ELR (cell line): ENCODE data around the gene SDK1.

Source experiments
- DNase-seq: peaks from one replicate; pipeline ENCODE4 v3.0.0-alpha.2; 2015; ENCODE audit warnings: low read depth

Gene SDK1

DNA sequence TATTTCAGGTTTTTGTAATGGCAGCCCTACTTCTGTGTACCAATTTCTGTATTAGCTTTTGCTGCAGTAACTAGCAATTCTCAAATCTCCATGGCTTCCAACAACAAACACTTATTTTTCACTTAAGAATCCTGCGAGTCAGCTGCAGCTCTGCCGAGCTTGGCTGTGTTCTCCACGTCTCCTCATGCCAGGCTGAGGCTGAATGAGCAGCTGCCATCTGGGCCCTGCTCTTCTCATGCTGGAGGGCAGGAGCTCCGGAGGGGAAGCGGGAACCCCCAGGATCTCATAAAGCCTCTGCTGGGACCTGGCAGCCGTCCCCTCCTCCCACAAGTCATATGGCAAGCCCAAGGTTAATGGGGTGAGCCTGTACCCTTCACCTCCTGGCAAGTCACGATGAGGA, 591.1 kb downstream of the SDK1 start:
- no peak for DNase-seq

DNA sequence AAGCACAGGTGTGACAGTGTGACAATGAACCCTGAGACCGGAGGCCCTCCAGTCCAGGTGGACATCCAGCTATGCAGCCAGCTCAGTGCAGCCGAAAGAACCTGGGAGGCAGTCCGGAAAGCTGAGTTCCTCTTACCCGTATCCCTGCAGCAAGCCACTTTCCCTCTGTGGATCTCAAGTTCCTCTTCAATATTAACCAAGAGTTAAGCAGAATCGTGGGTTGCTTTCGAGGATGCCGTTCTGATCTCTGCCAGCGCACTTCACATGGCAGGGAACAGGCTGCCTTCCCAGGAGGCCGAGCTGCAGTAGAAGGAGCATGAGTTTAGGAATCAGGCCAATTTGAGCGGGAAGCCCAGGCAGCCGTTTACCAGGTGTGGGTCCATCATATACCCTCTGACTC, 591.6 kb downstream of the SDK1 start:
- no peak for DNase-seq

DNA sequence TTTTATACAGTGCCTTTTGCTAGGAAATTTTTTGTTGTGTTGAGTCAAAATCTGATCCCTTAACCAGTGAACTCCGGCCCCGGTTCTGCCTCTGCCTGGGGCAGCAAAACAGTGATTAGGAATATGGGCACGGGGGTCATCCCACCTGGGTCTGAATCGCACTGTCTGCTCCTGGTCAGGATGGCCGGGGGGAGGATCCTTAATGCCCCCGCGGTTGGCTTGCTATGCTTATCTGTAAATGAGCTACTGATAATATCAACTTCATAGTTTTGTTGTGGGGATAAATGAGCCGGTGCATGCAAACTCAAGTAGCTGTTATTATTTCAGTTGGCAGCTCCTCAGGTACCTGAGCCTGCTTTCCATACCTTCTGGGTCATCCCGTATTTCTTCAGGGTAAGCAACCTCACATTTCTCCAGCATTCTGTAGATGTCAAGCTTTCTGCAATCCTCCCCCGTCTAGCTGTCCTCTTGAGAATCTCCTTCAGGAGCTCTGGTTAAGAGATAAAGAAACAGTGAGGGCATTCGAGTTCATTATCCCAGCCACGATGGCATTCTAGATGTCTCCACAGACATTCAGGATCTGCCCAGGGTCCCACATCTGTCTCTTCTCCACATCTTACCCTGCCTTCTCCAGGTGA, 592.2 kb downstream of the SDK1 start:
- DNase-seq: no peak

DNA sequence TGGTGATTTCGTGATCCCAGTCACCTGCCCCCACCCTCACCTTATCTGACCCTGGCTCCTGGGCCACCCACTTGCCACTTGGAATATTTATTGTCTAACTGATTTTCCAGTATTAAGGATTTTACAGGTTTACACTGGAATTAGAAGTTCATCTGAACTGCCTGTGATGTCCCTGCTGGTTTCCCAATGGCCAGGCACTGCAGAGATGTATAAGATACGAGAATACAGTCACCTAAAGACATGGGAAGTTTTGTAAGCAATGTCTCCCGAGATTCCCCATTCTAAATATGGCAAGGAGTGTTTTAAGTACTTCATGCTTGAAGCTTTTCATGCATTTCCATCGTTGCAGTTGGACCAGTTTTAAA, 592.7 kb downstream of the SDK1 start:
- no peak for DNase-seq

DNA sequence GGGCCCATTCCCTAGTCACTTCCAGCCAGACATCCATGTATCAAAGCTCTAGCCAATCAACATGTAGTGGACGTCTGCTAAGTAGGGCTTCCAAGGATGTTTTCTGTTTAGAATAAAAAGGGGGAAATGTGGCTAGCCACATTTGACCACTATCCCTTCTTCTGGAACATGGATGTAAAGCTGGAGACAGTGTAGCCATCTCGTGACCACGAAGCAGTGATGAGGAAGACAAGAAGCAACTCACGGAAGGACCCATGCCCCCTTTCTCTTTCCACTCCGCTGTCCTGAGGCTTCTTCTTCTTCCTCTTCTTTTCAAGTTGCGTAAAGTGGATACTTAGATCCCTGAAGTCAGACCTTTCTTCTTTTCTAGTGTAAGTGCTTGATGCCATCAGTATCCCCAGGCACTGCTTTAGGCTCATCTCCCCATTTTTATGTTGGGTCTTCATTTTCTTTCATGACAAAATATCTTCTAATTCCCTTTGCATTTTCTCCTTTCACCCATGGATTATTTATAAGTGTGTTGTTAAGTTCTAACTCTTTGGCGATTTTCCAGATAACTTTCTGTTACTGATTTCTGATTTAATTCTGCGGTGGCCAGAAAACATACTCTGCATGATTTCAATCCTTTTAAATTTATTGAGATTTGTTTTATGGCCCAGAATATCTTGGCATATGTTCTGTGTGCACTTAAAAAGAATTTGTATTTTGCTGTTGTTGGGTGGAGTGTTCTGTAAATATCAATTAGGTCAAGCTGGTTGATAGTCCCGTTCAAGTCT, 594.5 kb downstream of the SDK1 start:
- no peak for DNase-seq

DNA sequence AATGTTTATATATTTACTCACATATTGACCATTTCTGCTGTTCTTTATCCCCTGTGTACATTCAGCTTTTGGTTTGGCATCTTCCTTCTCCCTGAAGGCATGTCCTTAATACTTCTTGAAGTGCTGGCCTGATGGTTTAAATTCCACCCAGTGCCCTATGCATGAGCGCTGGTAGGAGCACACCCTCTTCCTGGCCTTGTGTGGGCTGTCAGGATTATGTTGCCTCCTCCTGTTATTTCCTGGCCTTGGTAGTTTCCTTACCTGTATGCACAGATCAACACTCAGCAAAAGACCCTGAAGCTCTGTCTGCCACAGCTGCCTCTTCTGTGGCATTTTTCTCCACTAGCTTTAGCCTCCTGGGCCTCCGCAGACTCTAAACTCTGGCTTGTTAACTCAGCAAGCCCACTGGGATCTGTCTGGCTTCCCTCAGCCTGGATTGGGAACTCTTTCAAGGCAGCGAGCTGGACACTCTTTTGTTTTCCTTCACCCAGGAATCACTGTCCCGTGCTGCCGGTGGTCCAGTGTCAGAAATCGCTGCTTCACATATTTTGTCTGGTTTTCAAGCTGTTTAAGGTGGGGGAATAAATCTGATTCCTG, 595.2 kb downstream of the SDK1 start:
- no peak for DNase-seq

DNA sequence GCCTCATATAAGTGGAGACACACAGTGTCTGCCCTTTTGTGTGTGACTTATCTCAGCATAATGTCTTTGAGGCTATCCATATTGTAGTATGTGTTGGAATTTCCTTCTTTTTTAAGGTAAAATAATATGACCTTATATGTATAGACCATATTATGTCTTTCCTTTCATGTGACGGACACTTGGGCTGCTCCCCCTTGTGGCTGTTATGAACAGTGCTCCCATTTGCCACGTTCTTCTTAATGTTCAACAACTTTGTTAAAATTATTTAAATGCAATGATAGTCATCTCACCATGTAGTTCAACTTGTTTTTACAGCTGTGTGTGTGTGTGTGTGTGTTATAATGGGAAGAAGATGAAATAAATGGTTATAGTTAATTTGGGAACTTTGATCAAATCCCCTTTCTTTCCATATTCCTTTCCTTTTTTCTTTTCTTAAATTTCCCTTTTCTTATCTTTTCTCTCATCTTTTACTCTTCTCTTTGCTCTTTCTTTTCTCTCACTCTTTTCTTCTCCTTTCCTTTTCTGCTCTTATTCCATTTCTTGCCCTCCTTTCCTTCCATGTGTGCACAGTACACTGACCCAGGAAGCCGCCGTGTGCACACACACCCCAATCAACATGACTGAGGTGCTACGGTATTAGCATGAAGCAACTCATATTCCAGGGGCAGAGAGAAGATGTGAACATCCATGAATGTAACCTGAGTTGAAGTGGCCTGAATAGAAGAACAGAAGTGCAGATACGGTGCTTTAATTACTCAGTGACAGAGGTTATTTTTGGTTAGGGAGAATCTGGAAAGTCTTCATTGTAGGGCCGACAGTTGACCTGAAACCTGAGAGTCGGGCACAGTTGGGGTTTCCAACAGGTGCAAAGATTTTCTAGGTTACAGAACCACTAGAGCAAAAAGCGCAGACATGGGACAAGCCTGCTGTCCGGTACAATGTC, 596.6 kb downstream of the SDK1 start:
- DNase-seq: peak; percentile 48

DNA sequence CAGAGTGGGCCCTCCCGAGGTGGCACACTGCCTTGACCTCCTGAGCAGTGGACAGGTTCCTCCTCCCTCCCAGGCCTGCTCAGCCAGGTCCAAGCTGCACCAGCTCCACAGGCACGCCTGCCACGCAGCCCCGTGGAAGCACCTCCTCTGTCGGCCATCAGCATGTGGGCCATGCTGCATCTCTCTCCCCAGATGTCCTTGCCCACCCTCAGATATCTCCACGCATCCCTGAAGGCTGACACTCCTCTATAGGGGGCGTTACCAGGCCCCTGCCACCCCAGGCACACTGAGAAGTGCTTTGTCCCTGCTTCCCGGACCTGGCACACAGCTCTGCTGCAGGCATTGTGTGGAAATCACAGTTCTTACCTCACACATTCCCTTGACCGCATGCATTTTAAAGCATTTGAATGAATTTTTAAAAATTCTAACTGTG, 598.5 kb downstream of the SDK1 start:
- DNase-seq: no peak

DNA sequence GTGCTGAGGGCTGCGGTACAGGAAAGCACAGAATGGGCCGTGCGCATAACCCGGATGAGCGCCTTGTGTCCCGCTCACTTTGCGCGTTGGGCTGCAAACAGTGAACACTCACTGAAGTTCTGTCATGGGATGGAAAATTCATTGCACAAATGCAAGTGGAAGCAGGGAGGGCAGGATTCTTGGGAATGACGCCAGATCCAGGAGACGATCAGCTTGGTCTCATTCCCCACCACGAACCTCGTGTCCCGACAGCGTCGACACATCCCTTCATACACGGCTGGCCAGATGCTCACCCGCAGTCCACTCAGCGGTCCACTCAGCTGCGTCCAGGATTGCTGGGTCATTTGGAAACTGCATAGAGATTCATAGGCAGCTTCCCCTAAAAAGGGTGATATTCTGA, 607.1 kb downstream of the SDK1 start:
- DNase-seq: no peak

DNA sequence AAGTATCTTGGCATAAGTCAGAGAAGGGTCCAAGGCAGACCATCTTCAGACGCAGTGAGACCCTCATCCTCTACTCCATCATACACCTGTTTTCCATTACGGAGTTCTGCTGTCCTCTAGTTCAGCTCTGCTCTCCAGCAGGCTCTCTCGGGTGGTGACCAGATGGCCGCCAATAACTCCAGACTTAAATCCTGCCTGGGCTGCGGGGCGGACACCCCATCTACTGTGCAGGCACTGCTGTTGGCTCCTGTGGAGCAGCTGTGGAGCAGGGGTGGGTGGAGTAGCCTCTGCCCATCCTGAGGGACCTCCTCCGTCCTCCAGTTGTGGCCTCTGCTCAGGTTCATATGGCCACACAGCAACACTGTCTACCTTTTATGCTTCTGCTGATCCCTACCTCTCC, 608.1 kb downstream of the SDK1 start:
- no peak for DNase-seq

DNA sequence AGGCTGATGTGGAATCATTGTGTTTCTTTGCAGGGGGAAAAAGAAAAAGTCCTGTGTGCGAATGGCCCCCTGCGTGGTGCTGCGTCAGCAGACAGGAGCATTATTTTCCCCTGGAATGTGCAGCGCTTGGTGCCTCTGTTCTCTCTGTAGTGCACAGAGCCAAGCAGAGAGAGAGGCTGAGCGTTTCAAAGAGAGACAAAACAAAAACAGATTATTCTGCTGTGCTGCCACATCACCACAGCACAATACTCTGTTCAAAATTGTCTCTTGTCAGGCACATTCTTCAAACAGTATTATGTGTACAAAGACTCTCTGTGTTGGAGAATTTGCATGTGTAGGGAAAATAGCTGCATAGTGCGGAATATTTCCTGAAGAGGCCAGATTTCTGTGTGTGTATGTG, 609.0 kb downstream of the SDK1 start:
- DNase-seq: no peak

DNA sequence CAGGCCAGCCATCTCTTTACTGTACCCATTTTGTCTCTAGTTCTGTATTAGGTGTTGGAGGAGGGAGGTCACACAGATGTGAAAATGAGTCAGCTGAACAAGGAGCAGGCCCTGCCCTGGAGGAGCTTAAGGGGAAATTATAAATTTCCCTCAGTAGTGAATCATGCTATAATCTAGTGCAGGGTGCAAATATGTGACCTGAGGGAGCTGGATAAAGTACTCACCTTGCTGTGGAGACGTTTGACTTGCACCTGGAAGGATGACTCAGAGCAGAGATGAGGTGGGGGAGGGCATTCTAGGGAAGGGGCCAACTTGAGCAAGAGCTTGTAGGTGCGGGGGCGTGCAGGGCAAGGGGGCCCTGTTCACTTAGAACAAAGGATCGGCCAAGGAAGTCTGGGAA, 610.6 kb downstream of the SDK1 start:
- no peak for DNase-seq

DNA sequence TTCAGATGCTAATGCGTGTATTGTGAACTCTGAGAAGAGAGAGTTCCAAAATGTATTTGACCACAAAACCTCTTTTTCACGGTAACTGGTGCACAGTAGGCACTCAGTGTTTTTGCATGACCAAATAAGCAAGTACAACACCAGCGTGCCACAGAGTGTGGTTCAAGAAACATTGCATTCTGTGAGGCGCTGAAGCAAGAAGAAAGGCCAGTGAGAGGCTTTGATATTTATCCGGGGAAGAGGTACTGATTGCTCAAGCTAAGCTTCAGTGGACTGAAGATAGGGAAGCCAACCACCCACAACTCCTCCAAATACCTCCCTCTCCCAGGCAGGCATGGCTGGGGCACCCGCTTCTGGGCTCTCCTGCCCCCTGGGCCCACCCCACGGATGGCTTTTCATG, 611.2 kb downstream of the SDK1 start:
- DNase-seq: no peak

DNA sequence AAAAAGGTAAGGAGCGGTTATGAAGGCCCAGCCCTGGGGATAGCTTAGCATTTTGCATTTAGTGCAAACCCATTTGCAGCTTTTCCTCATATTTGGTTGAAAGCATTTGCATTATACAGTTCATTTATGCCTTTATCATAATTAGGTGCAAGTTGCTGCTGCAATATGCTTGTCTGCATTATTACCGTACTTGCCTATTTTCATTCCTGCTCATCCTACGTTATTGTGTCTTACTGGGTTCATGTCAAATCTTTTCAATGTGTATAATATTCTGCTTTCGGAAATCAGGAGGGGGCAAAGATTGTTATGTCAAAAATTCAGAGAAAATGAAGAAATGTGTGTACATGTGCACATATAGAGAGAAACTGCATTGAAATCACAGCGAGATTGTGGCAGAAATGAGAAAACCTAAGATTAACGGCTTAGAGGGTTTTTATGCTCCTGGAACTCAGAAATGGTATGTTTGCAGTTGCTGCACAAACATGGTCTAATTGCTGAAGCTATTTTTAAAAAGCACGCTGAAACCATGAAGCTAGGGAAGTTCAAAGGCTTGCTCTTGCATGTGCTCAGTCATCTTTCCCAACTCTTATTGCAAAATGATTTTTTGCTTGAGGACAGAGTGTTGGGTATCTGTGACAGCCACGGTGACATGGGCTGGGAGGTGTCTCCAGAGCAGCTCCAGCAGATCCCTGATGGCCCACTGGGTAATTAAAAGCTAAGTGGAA, 613.2 kb downstream of the SDK1 start:
- no peak for DNase-seq

DNA sequence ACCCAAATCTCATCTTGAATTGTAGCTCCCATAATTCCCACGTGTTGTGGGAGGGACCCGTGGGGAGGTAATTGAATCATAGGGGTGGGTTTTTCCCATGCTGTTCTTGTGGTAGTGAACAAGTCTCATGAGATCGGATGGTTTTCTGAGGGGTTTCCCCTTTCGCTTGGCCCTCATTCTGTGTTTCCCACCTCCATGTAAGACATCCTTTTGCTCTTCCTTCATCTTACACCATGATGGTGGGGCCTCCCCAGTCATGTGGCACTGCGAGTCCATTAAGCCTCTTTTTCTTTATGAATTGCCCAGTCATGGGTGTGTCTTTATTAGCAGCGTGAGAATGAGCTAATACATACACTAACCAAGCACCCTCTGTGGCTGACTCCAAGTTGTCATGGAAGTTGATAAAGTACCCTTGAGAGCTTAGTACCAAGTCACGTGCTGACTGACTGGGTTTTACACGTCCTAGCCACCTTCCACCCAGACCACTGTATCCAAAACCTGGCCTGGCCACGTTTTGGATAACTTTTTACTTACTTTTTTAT, 614.4 kb downstream of the SDK1 start:
- no peak for DNase-seq

DNA sequence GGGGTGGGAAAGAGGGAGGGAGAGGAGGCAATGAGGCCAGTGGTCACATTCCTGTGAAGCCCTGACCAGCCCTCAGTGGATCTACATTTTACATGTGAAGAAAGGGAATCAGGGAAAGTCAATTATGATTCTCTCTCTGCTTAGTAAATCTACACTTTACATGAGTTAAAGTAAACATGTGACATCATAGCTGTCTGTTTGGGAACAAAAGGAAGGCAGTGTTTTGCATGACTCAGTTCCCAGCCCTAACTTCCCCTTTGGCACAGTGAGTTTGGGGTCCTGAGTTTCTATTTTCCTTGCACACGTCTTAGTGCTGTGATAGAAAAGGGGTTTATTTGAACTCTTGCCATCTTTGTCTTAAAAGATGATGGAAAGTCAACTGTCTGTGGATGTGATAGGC, 615.1 kb downstream of the SDK1 start:
- peak; percentile 22 for DNase-seq

DNA sequence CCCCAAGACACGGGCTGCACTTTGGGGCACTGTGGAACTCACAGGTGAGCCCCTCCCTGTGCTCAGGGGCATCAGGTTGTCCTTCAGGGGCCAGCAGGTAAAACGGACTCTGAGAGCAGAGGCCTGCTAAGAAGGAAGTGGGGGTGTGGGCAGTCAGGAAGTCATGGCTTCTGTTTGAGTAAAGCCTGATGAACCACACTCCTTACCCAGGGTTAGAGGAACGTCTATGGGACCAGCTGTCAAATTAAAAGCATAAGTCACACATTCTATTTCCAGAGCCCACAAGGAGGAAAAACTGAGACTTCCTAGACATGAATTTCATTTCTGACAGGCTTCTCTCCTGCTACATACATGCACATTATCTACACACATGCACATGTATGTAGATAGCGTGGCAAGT, 616.4 kb downstream of the SDK1 start:
- no peak for DNase-seq

DNA sequence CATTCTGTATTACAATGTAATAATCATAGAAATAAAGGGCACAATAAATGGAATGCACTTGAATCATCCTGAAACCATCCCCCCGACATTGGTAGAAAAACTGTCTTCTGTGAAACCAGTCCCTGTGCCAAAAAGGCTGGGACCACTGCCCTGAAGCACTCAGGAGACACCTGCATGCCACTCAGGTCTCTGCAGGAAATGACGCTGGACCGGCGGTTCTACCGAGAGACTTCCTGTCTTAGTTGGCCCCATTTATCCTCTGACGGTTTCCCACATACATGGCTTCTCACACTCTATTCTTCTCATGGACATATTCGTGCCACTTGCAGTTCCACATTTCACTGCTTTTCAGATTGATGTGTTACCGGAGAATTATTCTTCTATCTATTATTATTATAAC, 617.5 kb downstream of the SDK1 start:
- DNase-seq: no peak

DNA sequence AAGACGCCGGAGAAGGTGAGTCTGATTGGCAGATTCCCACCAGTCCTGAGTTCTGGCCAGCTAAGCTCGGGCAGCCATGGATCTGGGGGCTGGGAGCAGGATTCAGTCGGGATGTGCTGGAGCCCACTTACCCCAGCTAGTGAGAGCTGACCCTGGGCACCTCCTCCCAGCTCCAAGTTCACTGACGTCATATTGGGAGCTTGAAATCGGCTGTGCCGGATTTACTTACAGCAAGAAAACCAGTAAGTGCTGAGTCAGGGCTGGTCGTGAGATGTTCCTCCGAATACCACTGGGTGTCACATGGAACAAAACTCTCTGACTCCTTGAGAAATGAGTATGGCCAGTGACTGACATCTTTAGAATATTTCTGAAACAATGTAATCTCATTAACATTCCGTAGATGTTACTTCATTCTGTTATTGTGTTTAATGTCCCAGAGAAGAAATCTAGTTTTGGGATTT, 621.2 kb downstream of the SDK1 start:
- DNase-seq: peak; percentile 65

DNA sequence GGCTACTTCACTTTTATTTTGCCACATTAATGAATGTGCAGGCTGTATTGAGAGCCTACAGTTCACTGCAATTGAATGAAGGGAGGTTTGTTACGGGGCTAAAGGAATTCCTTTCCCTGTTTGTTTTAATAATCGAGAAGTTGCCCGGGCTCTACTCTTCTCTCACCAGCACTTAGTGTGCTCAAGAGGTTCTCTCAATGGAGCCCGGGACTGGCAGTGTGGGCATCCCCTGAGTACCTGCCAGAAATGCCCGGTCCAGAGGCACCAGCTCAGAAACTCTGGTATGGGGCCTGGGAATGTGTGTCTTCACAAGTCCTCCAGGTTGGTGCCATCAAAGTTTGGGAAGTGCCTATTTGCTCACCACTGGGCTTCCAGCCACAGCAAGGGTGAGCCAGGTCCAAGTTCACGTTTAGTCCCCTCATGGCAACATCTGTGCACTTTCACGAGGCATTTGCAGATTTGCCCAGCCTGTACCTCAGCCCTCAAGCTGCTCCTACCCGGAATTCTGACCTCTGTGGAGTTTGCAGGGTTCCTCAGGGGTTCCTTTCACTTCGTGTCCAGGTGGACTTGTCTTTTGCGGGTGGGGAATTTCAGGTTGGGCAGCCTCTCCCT, 622.4 kb downstream of the SDK1 start:
- DNase-seq: no peak

DNA sequence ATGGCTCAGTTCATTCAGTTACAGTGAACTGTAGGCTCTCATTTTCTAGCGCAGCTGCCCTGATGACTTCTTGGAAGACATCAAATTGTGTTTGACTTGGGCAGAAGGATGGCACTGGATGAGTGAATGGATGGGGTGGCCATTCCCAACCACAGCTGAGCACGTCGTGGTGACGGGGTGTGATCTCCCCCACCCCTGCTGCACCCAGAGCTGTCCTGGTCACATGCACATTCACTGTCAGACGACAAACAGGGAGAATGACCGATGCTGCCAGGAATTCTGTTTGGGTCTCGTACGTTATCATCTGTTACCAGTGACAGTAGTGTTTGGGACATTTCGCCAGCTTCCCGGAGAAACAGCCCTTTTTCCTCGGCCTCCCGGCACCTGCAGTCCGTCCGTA, 623.2 kb downstream of the SDK1 start:
- no peak for DNase-seq
